ENCODE data around the gene EFCAB11. TPM values are rescaled to one million over a fixed set of nuclear protein-coding genes. Genes with fewer than 3 reads are reported as not detected.

EFCAB11 gene
- total and polyA plus RNA-seq, 2 donors (not counting 1 experiment from before 2014, with no cell fraction given): 4.2 to 13.8 TPM

- no peaks in the 10 kb centered on the region for H3K27me3 Mint-ChIP-seq
- DNase-seq: no peak
- no peak overlapping the region for H2AFZ ChIP-seq (ENCODE audit: insufficient read depth, low read depth, low read length, poor library complexity, severe bottlenecking)
- no peaks in the 10 kb centered on the region for H3K79me2 ChIP-seq (ENCODE audit: control insufficient read depth, insufficient read depth, low read length)
- H3K4me1 Mint-ChIP-seq: no peaks in the 10 kb centered on the region
- H3K4me2 ChIP-seq (replicated peaks; ENCODE audit: low read depth, low read length, poor library complexity, severe bottlenecking): no peak overlapping the region
- H3K27ac ChIP-seq (ENCODE audit: low read length in 2 of 2): no peak overlapping the region
- 100% methylated on average over 1 of the region's 6 CpGs for WGBS (ENCODE audit: insufficient coverage)
- no peaks in the 10 kb centered on the region for H3K9me3 ChIP-seq (ENCODE audit: control extremely low read depth in 1 of 3, control insufficient read depth in 2 of 3, insufficient read depth in 1 of 3, low read length in 2 of 3)
- no peak overlapping the region for H3K9ac ChIP-seq (ENCODE audit: low read length)
- H3K4me1 ChIP-seq (ENCODE audit: control insufficient read depth in 2 of 2, insufficient read depth in 2 of 2, low read length in 2 of 2): no peaks in the 10 kb centered on the region
- no peak for ATAC-seq (ENCODE audit: low read depth)
- no peak overlapping the region for H3K27ac Mint-ChIP-seq
- TF ChIP-seq CTCF (IDR thresholded peaks at IDR 0.05) (no peak), EZH2 (IDR thresholded peaks at IDR 0.05; ENCODE audit: borderline replicate concordance, insufficient read depth, low read depth, low read length, poor library complexity, severe bottlenecking) (no peak)
- intact Hi-C loops (cut with micrococcal nuclease): no loop called here
- H3K27me3 ChIP-seq (replicated peaks in 1 of 4; ENCODE audit: control extremely low read depth in 1 of 4, control insufficient read depth in 3 of 4, insufficient read depth in 4 of 4, low read length in 3 of 4): no peaks in the 10 kb centered on the region
- no peaks in the 10 kb centered on the region for H3K9me3 Mint-ChIP-seq (ENCODE audit: insufficient read depth)
- H3K4me3 Mint-ChIP-seq: no peak overlapping the region
- no peaks in the 10 kb centered on the region for H3K36me3 ChIP-seq (replicated peaks in 1 of 2; ENCODE audit: control extremely low read depth in 1 of 2, control insufficient read depth in 1 of 2, extremely low read depth in 1 of 2, insufficient read depth in 2 of 2, low read length in 1 of 2)
- ChIA-PET CTCF (interaction anchor here (1.5 kb wide), 1 partner anchor 41 kb away, joined by 5 read pairs; no protein-coding TSS in a partner anchor), POLR2A (no interaction called here)
- no peak overlapping the region for H3K4me3 ChIP-seq (ENCODE audit: control extremely low read depth in 1 of 5, extremely low read depth in 1 of 5, insufficient read depth in 1 of 5, low read depth in 2 of 5, low read length in 4 of 5)
- no peaks in the 10 kb centered on the region for H4K20me1 ChIP-seq (ENCODE audit: control insufficient read depth, insufficient read depth, low read length, poor library complexity, severe bottlenecking)
Observed at GRCh38 chr14:89933002-89933401, 21.5 kb downstream of the EFCAB11 start.

- Mint-ChIP-seq H3K27ac (no peak overlapping the region), H3K4me3 (no peak overlapping the region), H3K4me1 (no peaks in the 10 kb centered on the region), H3K27me3 (no peaks in the 10 kb centered on the region), H3K9me3 (ENCODE audit: insufficient read depth) (no peaks in the 10 kb centered on the region)
- intact Hi-C loops (cut with micrococcal nuclease): no loop called here
- no peaks in the 10 kb centered on the region for H4K20me1 ChIP-seq (ENCODE audit: control insufficient read depth, insufficient read depth, low read length, poor library complexity, severe bottlenecking)
- no peaks in the 10 kb centered on the region for H3K27me3 ChIP-seq (replicated peaks in 1 of 4; ENCODE audit: control extremely low read depth in 1 of 4, control insufficient read depth in 3 of 4, insufficient read depth in 4 of 4, low read length in 3 of 4)
- ChIA-PET POLR2A (no interaction called here), CTCF (interaction anchor here (0.7 kb wide), 2 partner anchors 12 to 1035 kb away, joined by 3 to 4 read pairs; no protein-coding TSS in a partner anchor)
- H3K9me3 ChIP-seq (ENCODE audit: control extremely low read depth in 1 of 3, control insufficient read depth in 2 of 3, insufficient read depth in 1 of 3, low read length in 2 of 3): no peaks in the 10 kb centered on the region
- no peak overlapping the region for H3K9ac ChIP-seq (ENCODE audit: low read length)
- H3K4me1 ChIP-seq (ENCODE audit: control insufficient read depth in 2 of 2, insufficient read depth in 2 of 2, low read length in 2 of 2): no peaks in the 10 kb centered on the region
- no peaks in the 10 kb centered on the region for H3K79me2 ChIP-seq (ENCODE audit: control insufficient read depth, insufficient read depth, low read length)
- TF ChIP-seq CTCF (IDR thresholded peaks at IDR 0.05): no peak
- H3K4me2 ChIP-seq (replicated peaks; ENCODE audit: low read depth, low read length, poor library complexity, severe bottlenecking): no peak overlapping the region
- 84% methylated on average over 5 of the region's 13 CpGs for WGBS (ENCODE audit: insufficient coverage)
- H3K36me3 ChIP-seq (replicated peaks in 1 of 2; ENCODE audit: control extremely low read depth in 1 of 2, control insufficient read depth in 1 of 2, extremely low read depth in 1 of 2, insufficient read depth in 2 of 2, low read length in 1 of 2): no peaks in the 10 kb centered on the region
- H3K4me3 ChIP-seq (ENCODE audit: control extremely low read depth in 1 of 5, extremely low read depth in 1 of 5, insufficient read depth in 1 of 5, low read depth in 2 of 5, low read length in 4 of 5): no peak overlapping the region
- DNase-seq: no peak
- H3K27ac ChIP-seq (ENCODE audit: low read length in 2 of 2): no peak overlapping the region
- no peak for ATAC-seq (ENCODE audit: low read depth)
- no peak overlapping the region for H2AFZ ChIP-seq (ENCODE audit: insufficient read depth, low read depth, low read length, poor library complexity, severe bottlenecking)
Observed at GRCh38 chr14:89927186-89927865, 27.2 kb downstream of the EFCAB11 start.

All from B cell (primary cell).